ENCODE measurements around the gene GRAP. TPM values are rescaled to one million over a fixed set of nuclear protein-coding genes. Genes with fewer than 3 reads are reported as not detected.
"Not testable (repeated sequence)": the region's sequence is repeated elsewhere in the genome, so short reads cannot be mapped to it uniquely, and the experiment has no call there.

The GRAP gene
- total and polyA plus RNA-seq, 2 donors (not counting 3 experiments of a cell fraction or from before 2014, with no cell fraction given): 32.1 to 43.6 TPM

DNA sequence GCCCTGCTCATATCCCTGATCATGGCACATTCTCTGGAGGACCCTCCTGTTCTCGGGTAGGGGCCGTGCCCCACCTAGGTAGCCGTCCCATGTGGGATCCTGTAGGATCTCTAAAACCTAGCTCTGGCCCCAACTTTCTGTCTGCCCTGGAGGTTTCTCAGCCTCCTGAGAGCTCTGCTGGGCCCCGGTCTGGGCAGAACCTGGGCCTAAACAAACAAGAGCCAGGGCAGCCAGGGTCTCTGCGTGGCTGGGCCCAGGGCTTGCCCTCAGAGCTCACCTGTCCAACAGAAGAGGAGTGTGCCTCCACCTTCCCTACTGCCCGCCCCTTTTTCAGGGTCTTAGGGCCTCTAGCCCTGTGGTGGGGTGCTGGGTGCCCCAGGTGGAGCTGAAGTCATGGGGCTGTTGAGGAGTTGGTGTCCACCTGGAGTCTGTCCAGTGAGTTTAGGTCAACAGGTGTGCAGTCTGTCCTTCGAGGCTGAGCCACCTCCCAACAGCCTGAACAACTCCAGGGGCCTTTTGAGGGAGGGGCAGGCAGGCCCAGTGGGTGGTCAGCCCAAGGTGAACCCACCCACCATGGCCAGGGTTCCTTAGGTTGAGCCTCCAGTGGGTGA lies 25.6 kb downstream of the GRAP start:
- H3K27me3 ChIP-seq (ENCODE audit: control insufficient read depth in 2 of 2, insufficient read depth in 2 of 2, low read length in 2 of 2); FAIRE-seq; dilution Hi-C loops (cut with MboI; ENCODE audit: extremely low pct_ligation_motif_present, low sequenced_read_pairs): not testable (repeated sequence)

DNA sequence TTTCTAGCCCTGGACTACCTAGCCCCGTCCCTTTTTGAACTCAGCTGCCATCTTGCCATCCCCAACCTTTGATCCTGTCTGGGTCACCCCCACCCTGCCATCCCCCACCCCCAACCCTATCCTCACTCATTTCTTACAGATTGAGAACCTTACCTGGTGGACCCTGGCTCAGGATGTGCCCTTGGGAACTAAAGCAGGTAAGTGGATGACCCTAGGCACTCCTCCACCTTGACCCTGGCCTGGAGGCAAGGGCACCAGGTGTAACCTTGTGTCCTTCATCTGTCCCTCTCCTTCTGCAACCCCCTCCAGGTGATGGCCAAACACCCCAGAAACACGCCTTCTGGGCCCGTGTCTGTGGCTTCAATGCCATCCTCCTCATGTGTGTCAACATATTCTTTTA lies 26.7 kb downstream of the GRAP start:
- no TSS peak for BruUV-seq (replicated peaks)
- no peak for TF ChIP-seq MYC (IDR thresholded peaks at IDR 0.05; ENCODE audit: low read depth, low read length)
- no peak for TF ChIP-seq FOS (IDR thresholded peaks at IDR 0.05; ENCODE audit: borderline replicate concordance, insufficient read depth, low read length)
- no peak for TF ChIP-seq POLR2AphosphoS5 (IDR thresholded peaks at IDR 0.05; ENCODE audit: insufficient read depth, low read depth, low read length)
- TF ChIP-seq GATA2 (IDR thresholded peaks at IDR 0.05; ENCODE audit: insufficient read depth, insufficient read length, low read depth, low read length): no peak
- no peak for TF ChIP-seq POLR2A (IDR thresholded peaks at IDR 0.05; ENCODE audit: low read depth, low read length)
- TF ChIP-seq JUN (IDR thresholded peaks at IDR 0.05; ENCODE audit: borderline replicate concordance, insufficient read depth, insufficient read length, low read depth): no peak
- TF ChIP-seq EZH2 (IDR thresholded peaks at IDR 0.05; ENCODE audit: borderline replicate concordance, low read depth, low read length, severe bottlenecking): no peak
- TF ChIP-seq, protein P1, sequence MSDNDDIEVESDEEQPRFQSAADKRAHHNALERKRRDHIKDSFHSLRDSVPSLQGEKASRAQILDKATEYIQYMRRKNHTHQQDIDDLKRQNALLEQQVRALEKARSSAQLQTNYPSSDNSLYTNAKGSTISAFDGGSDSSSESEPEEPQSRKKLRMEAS (IDR thresholded peaks at IDR 0.05; ENCODE audit: insufficient read depth, insufficient read length): no peak
- TF ChIP-seq CTCF (IDR thresholded peaks at IDR 0.05; ENCODE audit: extremely low read depth in 1 of 2, insufficient read depth in 1 of 2, low read depth in 1 of 2, low read length in 2 of 2): no peak
- FAIRE-seq (no peak), DNase-seq (ENCODE audit: low read depth, low spot score) (no peak)
- dilution Hi-C loops (cut with MboI; ENCODE audit: extremely low pct_ligation_motif_present, low sequenced_read_pairs): no loop called here
- Histone ChIP-seq H3K4me1 (ENCODE audit: control insufficient read depth, extremely low read depth, insufficient read depth, low read length) (no peaks in the 10 kb centered on the region), H3K9ac (replicated peaks; ENCODE audit: extremely low read depth, insufficient read depth, low read length) (no peak overlapping the region), H3K4me2 (ENCODE audit: insufficient read depth, low read length) (no peak overlapping the region), H2AFZ (ENCODE audit: low read depth, low read length) (no peak overlapping the region), H3K9me1 (replicated peaks; ENCODE audit: control insufficient read depth, extremely low read depth, insufficient read depth, low read length) (no peaks in the 10 kb centered on the region), H3K27me3 (ENCODE audit: control insufficient read depth in 2 of 2, insufficient read depth in 2 of 2, low read length in 2 of 2) (no peaks in the 10 kb centered on the region), H4K20me1 (replicated peaks; ENCODE audit: control insufficient read depth, extremely low read depth, insufficient read depth, low read length) (no peaks in the 10 kb centered on the region), H3K27ac (ENCODE audit: insufficient read depth, low read depth, low read length) (no peak overlapping the region), H3K79me2 (ENCODE audit: control insufficient read depth, insufficient read depth, low read length) (no peaks in the 10 kb centered on the region), H3K4me3 (replicated peaks in 1 of 3; ENCODE audit: insufficient read depth in 1 of 3, low read depth in 1 of 3, low read length in 3 of 3) (no peak overlapping the region), H3K9me3 (replicated peaks; ENCODE audit: control insufficient read depth, insufficient read depth, low read length) (no peaks in the 10 kb centered on the region), H3K36me3 (ENCODE audit: control insufficient read depth in 2 of 2, extremely low read depth in 1 of 2, insufficient read depth in 2 of 2, low read length in 2 of 2) (peaks cover 4 to 21% of the 10 kb centered on the region in 2 experiments)
- CTCF ChIA-PET: no interaction called here
- intact Hi-C loops (cut with micrococcal nuclease): no loop called here
- POLR2A ChIA-PET: no interaction called here

More for the DNA sequence above, 25.6 kb downstream of the GRAP start:
- H3K27ac ChIP-seq (ENCODE audit: insufficient read depth, low read depth, low read length); H3K4me1 ChIP-seq (ENCODE audit: control insufficient read depth, extremely low read depth, insufficient read depth, low read length); H3K9ac ChIP-seq (replicated peaks; ENCODE audit: extremely low read depth, insufficient read depth, low read length); DNase-seq (ENCODE audit: low read depth, low spot score); H3K4me2 ChIP-seq (ENCODE audit: insufficient read depth, low read length); BruUV-seq (replicated peaks); POLR2A ChIA-PET; H3K79me2 ChIP-seq (ENCODE audit: control insufficient read depth, insufficient read depth, low read length); H4K20me1 ChIP-seq (replicated peaks; ENCODE audit: control insufficient read depth, extremely low read depth, insufficient read depth, low read length); H3K9me1 ChIP-seq (replicated peaks; ENCODE audit: control insufficient read depth, extremely low read depth, insufficient read depth, low read length); H2AFZ ChIP-seq (ENCODE audit: low read depth, low read length); H3K4me3 ChIP-seq (replicated peaks in 1 of 3; ENCODE audit: insufficient read depth in 1 of 3, low read depth in 1 of 3, low read length in 3 of 3); intact Hi-C loops (cut with micrococcal nuclease); H3K9me3 ChIP-seq (replicated peaks; ENCODE audit: control insufficient read depth, insufficient read depth, low read length): not testable (repeated sequence)
- H3K36me3 ChIP-seq (ENCODE audit: control insufficient read depth in 2 of 2, extremely low read depth in 1 of 2, insufficient read depth in 2 of 2, low read length in 2 of 2): peaks cover 4 to 21% of the 10 kb centered on the region in 2 experiments
- CTCF ChIA-PET: interaction anchor here (4.1 kb wide), 1 partner anchor 60 kb away, joined by 22 read pairs; no protein-coding TSS in a partner anchor
